AG20443 (cell line): ENCODE measurements around the gene NDRG2.

Source experiments
- DNase-seq: peaks from one replicate; pipeline ENCODE4 v3.0.0; 2012; ENCODE audit warnings: low spot score, mixed read lengths

NDRG2 gene

DNA sequence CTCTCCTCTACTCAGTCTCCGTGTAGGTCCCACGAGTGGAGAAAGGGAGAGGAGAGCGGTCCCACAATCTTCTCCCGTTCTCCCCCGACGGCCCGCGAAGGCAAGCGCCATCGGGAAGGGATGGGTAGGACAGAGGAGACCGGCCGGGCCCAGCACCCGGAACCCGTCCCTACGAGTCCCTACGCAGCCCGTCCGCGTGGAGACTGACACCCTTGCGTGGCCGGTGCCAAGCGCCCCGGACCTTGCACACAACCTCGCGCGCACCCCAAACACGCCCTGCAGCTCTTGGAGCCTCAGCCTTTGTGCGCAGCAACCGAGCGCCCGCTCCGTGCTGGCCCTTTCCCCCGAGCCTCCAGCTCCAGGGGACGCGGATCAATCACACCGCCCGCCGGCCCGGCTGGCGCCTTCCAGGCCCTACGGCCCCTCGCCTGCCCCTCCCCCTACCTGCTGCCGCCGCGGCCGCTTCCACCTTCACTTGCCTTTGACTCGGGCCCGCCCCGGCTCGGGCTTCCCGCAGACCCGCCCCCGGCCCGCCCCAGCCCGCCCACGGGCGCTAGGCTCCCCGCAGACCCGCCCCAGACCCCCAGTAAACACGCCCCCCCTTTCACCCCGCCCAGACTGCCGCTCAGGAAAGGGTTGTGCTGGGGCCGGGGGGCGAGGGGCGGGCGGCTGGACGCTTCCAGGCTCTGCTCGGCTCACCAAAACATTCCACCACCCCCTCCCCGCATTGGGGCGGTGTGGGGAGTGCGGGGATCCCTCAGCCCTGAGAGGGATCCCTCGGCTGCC is at the start of gene NDRG2:
TSS of gene NDRG2 (minus strand) at position 477 of the 786 bp plus-strand sequence. CDS start 1,746 bp downstream, outside the sequence.
- DNase-seq: peak; percentile 61

DNA sequence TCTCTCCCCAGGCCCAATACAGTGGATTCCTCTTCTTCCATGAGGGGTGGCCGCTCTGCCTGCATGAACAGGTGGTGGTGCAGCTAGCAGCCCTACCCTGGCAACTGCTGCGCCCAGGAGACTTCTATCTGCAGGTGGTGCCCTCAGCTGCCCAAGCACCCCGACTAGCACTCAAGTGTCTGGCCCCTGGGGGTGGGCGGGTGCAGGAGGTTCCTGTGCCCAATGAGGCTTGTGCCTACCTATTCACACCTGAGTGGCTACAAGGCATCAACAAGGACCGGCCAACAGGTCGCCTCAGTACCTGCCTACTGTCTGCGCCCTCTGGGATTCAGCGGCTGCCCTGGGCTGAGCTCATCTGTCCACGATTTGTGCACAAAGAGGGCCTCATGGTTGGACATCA is 49.1 kb upstream of the NDRG2 start:
- DNase-seq: no peak

DNA sequence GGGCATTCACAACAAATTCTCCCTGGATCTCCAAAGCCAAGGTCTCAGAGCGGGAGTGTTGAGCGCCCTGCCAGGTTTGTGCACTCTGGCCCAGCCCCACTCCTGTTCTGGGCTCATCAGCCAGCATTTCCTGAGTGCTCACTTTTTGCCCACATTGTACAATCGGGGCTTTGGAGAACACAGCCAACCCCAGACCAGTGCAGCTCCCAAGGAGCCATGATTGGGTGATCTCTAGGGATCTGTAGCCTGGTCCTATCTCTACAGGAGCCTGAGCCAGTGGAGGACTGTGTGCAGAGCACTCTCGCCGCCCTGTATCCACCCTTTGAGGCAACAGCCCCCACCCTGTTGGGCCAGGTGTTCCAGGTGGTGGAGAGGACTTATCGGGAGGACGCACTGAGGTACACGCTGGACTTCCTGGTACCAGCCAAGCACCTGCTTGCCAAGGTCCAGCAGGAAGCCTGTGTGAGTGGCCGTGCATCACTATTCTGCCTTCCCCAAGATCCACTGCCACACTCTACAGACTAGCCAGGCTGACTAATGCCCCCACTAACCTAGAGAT is 48.0 kb upstream of the NDRG2 start:
- no peak for DNase-seq

DNA sequence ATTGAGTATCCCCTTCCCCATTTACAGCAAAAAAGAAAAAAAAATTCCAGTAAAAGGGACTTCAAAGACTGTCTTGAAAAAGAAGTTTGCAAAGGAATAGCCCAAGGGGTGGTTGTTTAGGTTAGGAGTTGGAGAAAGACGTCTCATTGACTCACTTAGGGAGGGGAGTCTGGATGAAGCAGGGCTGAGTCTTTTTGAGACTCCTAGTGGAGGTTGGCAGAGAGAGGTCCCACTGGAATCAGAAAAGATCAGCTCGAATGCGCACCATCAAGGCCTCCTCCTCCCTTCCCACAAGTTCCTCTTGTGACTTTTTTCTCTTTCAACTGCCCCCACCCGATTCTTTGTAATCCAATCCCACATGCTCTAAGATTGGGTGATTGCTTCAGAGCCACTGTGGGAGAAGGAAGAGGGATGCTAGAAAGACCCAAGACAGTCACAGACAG is 47.2 kb upstream of the NDRG2 start:
- peak; percentile 74 for DNase-seq

DNA sequence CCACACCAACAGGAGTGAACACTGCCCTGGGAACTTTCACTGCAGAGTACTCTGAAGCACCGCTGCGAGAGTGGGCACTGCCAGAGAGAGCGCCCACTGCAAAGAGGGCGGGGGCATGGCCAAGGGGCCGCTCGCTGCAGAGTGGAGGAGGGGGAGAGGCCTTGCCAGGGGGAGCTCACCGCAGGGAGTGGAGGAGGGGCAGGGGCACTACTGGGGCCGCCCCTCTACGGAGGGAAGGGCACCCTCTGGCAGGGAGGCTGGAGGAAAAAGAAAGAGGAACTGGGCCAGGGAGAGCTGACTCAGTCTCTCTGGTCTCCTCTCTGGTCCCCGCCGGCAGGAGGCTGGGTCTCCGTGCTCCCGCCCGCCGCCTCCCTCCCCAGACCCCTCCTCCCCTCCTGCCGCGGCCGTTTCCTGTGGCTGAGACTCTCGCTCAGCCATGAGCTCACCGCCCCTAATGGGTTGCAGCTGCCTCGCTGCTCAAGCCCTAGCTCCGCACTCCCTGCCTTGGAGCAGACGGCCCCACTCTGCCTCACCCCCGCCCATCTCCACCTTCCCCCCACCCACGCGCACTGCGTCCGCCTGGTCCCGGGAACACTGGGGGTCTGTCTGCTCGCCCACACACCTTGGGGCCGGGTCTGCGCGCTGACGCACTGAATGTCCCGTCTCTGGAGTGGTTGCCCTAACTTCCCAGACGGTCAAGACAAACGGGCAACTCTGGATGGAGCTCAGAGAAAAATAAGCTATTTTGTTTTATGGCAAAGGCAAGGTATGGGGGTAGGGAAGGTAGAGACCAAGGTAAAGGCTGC is 46.6 kb upstream of the NDRG2 start:
- peak; percentile 95 for DNase-seq

DNA sequence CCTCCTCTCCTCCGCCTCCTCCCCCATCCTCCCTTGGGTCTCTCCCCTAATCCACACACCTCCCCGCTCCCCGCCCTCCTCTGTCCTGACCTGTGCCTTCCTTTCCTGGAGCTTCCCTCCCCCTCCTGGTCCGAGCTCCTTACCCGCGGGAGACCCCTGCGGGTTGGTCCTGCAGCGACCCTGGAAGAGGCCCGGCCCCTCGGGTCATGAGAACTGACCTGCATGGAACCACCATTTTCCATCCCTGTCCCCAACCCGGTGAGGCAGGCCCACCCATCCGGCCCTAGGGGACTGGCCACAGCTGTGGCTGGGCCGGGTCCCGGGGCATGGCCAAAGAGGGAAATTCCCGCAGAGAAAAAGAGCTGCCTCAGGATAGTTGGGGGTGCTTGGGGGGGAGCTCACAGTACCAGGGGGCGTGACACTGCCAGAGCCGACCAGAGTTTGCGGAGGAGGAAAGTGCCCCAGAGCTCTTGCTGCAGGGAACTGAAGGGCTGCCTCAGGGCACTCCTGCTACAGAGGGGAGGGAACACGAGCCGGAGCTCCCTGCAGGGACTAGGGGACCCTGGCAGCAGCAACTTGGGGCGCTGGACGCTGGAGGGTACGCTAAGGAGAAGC is 45.9 kb upstream of the NDRG2 start:
- peak; percentile 51 for DNase-seq

DNA sequence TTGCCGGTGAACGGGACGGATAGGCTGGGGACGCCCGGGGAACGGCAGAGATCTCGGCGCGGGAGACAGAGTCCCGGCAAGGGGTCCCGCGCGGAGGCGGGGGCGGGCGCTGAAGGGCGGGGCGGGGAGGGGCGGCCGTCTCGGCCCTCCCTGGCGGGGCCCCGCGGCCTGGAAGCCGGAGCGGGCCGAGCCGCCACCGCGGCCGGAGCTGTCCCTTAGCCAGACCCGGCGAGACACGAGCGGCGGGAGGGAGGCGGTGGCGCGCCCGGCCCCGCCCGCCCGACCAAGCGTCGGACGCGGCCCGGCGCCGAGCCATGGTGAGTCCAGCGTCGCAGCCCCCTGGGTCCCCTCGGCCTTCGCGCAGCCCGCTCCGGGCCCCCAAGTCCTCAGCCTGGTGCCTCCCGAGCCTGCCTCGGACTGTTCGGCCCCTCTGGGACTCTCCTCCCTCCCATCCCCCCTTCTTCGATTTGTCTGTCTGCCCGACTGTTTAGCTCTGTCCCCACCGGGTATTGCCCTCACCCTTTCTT is 45.3 kb upstream of the NDRG2 start, which contains the start of gene ARHGEF40:
TSS of gene ARHGEF40 (plus strand) at position 222 of the 527 bp plus-strand sequence. CDS start at position 315, 93 bp downstream.
- DNase-seq: peak; percentile 86

DNA sequence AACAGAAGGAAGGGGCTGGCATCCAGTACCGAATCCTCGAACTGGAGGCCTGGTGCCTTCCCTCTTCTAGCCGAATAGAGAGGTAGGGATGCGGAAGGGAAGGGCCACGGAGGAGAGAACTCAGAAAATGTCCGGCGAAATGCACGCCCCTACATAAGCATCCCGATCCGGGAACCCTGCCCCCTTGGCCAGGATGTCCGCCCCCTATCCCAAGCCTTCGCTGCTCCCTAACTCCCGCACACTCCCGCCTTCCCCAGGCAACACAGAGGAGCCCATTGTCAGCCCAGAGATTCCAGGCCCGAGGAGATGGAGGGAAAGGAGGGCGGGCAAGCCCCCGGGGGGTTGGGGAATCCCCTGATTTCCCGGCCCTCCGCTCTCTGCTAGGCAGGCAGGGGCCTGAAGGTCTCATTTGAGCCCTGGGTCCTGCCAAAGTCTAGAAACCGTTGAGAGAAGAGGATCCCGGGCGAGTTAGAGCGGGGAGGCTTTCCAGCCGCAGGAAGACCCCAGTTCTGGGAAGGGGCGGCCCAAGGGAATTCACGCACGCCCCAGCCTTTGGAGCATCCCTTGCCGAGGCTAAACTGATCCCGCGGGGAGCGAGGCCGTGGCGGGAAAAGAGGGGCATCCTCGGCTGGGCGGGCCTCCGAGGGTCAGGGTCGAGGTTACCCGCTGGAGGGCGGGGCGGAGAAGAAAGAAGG is 44.7 kb upstream of the NDRG2 start:
- DNase-seq: peak; percentile 42

DNA sequence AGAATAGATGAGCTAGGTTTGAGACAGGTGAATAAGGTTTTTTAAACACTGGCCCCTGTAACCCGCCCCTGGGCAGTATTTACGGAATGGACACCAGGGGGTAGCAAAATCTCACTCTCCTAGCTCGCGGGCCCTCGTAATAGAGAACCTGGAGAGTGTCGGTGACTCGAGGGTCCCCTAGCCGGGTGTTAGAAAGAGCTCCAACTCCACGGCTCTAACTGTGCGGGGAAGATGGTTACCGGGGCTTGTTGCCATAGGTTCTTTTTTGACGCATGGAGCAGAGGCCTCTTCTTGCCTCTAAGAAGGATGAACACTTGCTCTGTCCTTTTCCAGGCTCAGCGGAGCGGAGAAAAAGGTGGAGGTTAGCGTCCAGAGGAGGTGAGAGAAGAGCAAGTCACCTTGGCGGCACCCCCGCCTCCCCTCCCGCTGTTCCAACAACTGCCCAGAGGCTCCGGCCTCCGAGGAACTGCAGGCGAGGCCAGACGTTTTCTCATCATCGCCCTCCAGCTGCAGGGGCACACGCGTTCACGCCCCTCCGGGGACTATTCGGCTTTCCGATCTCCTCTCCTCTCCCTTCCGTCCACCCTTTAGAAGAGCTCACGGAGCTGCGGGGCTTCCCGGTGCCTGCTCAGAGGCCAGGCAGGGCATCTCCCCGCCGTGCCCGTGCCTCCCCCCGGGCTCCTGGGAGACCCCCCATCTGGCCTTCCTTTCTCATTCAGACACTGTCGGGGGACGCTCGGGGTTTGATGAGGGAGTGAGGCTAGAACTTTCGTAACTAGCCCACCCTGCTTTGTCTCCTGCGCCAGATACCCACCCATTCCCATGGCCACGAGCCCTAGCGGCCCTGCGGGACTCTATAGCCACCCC is 43.9 kb upstream of the NDRG2 start:
- DNase-seq: peak; percentile 67

DNA sequence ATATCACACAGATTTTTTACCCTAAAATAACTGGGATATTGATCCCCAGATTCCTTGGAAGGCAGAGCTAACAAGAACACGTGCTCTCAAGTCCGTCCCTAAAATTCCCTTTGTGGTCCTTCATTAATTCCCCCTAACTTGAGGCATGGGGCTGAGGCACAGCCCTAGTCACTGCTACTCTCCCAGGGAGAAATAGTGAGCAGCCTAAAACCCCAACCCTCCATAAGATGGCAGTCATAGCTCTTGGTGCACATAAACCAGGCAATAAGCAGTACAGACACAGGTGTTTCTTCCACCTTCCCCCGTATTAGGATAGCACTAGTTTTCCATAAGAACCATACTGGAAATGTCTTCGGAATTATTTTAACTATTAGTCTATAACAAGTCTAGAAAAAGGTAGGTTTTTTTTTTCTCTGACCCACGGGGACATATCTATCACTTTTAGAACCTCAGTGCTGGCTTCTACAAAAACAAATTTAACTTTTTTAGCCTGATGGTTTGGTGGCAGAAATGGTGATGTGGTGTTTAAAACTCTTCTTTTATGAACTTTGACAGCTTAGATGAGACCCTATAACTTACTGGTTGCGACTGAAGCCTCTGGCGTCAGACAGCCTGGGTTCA is 42.1 kb upstream of the NDRG2 start:
- DNase-seq: no peak

DNA sequence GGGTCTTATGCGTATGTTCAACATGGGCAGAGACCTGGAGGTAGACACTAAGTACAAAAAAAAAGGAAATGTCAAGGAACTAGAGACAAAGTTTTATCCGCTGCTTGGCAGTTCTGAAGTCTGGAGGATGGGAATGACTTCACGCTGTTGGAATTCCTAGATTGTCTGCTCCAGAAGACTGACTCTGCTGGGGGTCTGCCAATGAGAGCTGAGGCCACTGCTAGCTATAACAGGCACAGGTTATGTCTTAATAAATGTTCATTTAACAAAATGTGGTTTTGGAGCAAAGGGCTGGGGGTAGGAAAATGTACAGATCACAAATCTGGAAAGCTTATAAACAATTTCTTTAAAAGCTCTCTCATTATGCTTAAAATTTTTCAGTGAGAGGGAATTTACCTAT is 38.6 kb upstream of the NDRG2 start:
- peak; percentile 75 for DNase-seq

DNA sequence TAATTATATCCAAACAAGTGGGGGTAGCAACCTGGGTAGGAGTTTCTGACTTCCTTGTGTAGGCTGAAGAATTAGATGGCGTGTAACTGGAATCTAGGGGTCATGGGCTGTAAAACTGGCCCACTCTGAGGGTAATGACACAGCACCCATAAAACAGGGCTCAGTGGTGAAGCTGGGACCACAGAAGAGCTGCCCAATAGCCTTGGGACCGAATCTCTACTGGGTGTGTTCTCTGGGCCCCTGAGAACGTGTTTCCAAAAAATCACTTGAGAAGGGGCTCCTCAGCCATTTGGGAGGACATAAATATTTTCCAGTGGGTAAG is 36.4 kb upstream of the NDRG2 start:
- DNase-seq: no peak

DNA sequence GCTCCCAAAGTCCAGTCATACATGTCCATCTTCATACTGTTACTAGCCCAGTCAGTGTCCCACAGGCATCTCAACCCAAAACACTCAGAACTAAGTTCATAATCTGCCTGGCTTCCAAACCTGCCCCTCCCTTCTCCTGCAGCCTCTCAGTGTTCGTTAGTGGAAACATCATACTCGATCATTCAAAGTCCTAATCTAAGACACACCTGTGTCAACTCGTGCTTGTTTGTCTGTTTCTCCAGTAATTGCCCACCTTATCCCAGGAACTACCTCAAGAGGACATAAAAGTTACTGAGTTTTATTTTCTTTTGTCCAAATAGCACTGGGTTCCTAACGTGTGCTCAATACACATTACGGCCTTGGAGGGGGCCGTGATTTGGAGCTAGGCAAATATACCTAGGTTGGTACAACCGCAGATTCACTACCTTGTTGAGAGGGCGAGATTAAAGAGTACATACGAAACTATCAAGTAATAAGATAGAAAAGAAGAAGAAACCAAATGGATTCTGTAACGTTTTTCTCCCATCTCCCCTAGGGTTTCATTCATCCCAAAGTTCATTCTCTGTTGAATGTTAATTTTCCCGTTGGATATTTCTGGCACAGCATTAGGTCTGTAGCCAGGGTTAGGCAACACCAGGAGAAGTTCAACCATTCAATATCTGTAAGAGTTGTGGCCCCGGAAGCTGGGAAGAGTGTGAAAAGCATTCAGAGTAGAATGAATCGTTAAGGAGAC is 35.9 kb upstream of the NDRG2 start:
- no peak for DNase-seq

DNA sequence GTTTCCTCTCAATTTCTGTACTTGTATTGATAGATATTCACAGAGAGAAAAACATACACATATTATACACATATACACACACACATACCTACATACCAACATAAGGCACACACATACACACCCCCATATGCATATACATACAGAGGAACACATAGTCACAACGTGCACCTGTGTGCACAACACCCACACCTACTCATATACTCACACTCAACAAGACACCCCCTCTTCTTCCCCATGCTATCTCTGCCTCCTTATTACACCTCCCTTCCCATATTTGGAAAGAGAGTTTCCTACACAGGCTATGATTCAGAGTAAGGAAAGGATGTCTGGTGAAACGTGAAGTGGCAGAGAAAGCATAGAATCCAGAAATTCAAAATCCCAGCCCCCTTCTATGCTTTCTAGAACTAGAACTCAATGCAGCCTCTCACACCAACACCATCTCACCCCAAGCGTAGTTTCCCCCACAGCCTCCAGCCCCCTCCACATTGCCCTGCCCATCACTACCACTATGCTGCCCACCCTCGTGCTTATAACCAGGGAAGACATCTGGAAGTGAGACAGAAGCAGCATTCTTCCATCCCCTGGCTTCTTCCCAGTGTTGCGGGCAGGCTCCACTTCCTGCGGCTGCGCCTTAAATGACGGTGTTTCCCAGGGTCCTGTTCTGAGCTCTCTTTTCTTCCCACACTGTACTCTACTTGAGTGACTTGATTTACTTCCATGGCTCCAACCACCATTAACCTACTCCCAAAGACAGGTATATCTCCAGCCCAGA is 35.2 kb upstream of the NDRG2 start:
- no peak for DNase-seq

DNA sequence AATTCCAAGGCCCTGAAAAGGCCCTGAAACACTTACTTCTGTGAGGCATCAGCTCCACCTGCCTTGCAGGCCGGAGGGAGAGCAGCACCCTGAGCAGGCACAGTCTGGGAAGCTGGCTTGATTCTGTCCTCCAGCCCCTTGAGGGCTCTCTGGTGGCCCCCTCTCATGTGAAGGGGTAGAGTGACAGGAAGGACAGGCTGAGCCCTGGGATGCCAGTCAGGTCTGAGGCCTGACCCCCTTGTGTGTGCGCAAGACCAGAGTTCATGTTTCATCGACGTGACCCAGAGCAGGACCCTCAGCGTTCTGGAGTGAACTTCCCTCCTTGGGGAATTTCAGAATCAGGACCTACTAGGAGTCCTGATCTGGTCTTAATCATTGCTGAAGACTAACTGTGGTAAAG is 34.0 kb upstream of the NDRG2 start:
- no peak for DNase-seq

DNA sequence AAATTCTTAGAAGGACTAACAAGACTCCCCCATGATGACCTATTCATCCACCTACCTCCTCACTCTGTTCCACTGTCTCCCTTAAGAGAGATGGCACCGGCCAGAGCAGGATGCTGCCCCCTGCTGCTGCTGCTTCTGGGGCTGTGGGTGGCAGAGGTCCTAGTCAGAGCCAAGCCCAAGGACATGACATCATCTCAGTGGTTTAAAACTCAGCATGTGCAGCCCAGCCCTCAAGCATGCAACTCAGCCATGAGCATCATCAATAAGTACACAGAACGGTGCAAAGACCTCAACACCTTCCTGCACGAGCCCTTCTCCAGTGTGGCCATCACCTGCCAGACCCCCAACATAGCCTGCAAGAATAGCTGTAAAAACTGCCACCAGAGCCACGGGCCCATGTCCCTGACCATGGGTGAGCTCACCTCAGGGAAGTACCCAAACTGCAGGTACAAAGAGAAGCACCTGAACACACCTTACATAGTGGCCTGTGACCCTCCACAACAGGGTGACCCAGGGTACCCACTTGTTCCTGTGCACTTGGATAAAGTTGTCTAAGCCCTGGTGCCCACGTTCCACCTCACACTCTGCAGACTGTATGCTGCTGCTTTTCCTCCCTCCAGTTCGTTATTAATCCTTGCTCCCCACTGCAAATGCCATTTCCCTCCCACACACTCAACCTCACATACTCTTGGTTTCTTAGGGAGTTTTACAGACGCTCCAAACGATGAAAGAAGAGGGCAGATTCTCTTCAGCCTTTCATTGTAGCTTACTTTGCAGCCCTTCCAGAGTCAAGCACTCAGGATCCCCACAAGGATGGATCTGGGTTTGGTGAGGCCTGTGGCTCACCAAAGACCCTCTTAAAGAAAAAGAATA is 33.2 kb upstream of the NDRG2 start, which contains the start of gene RNASE8:
TSS of gene RNASE8 (plus strand) at position 20 of the 873 bp plus-strand sequence. CDS start at position 91, 71 bp downstream.
- DNase-seq: peak; percentile 49

DNA sequence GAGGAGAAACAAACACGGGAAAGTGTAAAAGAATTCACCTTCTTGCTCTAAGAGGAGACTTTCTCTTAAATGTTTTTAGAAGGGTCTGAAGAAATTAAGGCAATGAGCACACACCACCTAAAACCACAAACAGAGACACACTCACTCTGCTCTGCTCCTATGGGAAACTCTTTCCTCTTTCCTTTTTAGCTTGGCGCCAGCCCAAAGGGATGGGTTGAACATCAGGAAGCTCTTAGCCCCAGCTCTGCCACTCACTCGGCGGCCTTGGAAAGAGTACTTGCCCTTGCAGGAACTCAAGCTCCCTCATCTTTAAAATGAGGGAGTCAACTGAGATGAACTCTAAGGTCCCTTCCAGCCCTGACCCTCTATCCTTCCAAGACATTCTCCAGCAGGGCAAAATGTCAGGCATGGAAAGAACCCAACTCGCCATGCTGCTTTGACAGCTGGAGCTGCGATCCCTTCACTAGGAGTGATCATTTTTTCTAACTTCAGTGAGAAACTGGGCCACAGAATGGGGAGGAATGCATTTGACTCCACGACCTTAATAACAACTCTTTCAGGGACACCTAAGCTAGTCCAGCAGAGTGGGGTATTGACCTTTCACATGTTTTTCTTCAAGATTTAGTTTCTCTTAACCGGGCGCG is 31.8 kb upstream of the NDRG2 start:
- peak; percentile 52 for DNase-seq
